ENCODE data around the gene FAM47C. TPM values are rescaled to one million over a fixed set of nuclear protein-coding genes. Genes with fewer than 3 reads are reported as not detected.
"Not testable (repeated sequence)": the region's sequence is repeated elsewhere in the genome, so short reads cannot be mapped to it uniquely, and the experiment has no call there.

The FAM47C gene
- polyA plus RNA-seq (ENCODE audit: insufficient read length in 4 of 4), result not detected

GRCh38 chrX:37008182-37008581 lies at the start of gene FAM47C:
FAM47C (plus strand) TSS chrX:37008366; CDS start chrX:37008411, 45 bp downstream.
- DNase-seq (ENCODE audit: low read depth in 4 of 4, low spot score in 3 of 4), result not testable (repeated sequence)

GRCh38 chrX:36961590-36961989 lies 46.6 kb upstream of the FAM47C start:
- no peak for DNase-seq (ENCODE audit: low read depth in 4 of 4, low spot score in 3 of 4)

- no peak for DNase-seq (ENCODE audit: low read depth in 4 of 4, low spot score in 3 of 4)
Measured at GRCh38 chrX:36963069-36963808, 44.9 kb upstream of the FAM47C start.

DNA sequence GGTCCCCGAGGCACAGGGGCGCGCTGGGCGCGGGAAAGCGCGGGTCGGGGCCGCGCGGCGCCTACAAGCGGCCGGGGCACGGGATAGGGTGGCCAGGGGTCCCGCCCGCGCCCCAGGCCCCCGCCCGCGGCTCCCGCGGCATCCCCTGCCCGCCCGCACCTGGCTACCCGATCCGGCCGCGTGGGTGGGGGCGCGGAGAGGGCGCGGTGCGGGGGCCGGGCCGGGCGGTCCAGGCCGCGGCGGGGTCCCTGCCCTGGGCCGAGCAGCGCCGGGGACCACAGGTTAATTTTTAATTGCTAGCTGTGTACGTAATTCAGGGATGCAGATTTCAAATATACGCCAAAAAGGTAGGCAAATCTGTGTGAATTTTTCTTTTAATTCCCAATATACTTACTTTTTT lies 44.3 kb upstream of the FAM47C start:
- DNase-seq (ENCODE audit: low read depth in 4 of 4, low spot score in 3 of 4), result no peak

- DNase-seq (ENCODE audit: low read depth in 4 of 4, low spot score in 3 of 4), result no peak
Measured at GRCh38 chrX:36973575-36973974, 34.6 kb upstream of the FAM47C start.

DNA sequence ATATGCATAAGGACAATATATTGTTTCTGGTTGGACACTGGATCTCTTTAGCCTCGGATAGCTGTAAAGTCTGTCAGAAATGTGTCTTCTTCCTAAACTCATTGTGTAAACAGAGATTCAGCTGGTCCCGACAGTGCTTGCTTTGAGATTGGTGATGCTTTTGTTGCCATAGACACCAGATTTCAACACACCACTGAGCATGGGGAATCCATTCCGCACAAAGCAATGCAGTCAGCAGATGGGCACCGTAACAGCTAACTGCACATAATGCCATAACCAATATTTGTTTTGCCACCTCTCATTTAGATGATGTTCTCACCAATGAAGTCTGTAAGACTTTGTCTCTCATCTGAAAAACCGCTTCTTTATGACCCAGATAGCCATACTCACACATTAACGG lies 33.3 kb upstream of the FAM47C start:
- no peak for DNase-seq (ENCODE audit: low read depth in 4 of 4, low spot score in 3 of 4)

- DNase-seq (ENCODE audit: low read depth in 4 of 4, low spot score in 3 of 4), result no peak
Measured at GRCh38 chrX:36978886-36979285, 29.3 kb upstream of the FAM47C start.

DNA sequence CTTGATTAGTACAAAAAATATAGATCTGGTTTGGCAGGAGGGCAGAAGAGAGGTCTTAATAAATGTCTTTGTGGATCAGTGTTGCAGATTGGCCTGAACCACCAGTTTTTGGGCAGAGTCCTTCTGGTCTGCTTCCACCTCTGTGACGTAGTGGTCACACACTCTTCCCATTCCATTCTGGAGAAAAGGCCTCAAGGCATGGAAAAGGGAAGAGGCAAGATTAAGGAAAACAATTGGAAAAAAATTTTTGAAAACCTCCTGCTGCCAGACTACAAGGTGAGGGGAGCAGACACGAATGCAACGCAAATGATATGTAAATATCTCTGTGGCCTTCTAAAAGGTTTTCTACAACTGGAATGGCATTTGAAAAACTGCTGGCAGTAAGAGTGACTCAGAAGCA lies 24.3 kb upstream of the FAM47C start:
- no peak for DNase-seq (ENCODE audit: low read depth in 4 of 4, low spot score in 3 of 4)

DNA sequence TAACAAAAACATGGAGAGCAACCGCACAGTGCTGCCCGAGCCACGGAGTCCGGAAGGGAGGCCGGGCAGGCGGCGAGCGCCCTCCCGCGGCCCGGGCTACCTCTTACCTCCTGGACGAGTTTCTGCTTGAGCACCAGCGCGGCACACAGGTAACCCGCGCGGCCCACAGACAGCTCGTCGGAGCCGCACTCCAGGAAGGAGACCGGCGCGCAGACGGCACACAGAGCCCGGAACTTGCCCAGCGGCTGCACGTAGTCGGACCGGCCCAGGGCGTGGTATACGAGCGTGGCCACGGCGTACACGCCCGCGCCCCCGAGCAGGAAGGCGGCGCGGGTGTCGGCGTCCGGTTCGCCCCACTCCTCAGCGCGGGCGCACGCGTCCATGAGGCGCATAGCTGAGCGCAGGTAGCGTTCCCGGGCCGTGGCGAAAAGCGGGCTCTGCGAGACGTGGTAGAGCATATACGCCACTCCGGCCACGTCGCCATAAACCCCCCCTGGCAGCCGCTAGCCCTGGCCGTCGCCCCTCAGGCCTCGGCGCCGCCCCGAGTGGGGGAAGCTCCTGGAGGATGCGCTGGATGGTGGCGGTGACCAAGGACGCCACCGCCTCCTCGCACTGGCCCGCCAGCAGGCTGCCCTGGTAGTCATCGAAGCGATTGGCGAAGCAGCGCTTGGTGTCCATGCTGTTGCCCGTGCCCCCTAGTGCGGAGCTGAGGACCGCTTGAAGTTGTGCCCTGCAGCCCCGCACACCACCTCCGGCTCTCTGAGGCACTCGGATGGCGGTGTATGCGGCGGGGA lies 22.6 kb upstream of the FAM47C start:
- DNase-seq (ENCODE audit: low read depth in 4 of 4, low spot score in 3 of 4), result not testable (repeated sequence)

DNA sequence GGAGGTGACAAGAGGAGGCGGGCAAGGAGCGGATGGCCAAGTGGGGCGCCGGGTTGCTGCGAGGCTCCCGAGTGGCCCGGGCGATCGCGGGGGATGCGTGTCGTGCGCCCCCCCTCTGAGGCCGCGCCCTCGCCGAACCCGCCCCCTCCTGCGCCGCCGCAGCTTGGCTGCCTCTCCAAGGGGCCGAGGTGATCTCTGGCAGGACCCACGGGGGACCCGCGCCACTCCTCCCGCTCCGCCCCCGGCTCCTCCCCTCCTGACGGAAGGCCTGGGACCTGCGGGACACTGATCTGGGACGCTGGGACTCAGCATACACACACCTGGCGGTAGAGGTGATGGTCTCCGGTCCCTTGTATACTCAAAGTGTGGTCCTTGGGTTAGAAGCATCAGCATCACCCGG lies 21.9 kb upstream of the FAM47C start:
- no peak for DNase-seq (ENCODE audit: low read depth in 4 of 4, low spot score in 3 of 4)

GRCh38 chrX:36987212-36987611 lies 21.0 kb upstream of the FAM47C start:
- not testable (repeated sequence) for DNase-seq (ENCODE audit: low read depth in 4 of 4, low spot score in 3 of 4)

- no peak for DNase-seq (ENCODE audit: low read depth in 4 of 4, low spot score in 3 of 4)
Measured at GRCh38 chrX:37000140-37000539, 8.0 kb upstream of the FAM47C start.

- DNase-seq (ENCODE audit: low read depth in 4 of 4, low spot score in 3 of 4), result no peak
Measured at GRCh38 chrX:37010496-37010895, 2.3 kb downstream of the FAM47C start.

GRCh38 chrX:37034260-37034659 lies 26.1 kb downstream of the FAM47C start:
- not testable (repeated sequence) for DNase-seq (ENCODE audit: low read depth in 4 of 4, low spot score in 3 of 4)

GRCh38 chrX:37036674-37037220 lies 28.6 kb downstream of the FAM47C start:
- DNase-seq (ENCODE audit: low read depth in 4 of 4, low spot score in 3 of 4), result not testable (repeated sequence)

GRCh38 chrX:37038814-37039213 lies 30.6 kb downstream of the FAM47C start:
- not testable (repeated sequence) for DNase-seq (ENCODE audit: low read depth in 4 of 4, low spot score in 3 of 4)

DNA sequence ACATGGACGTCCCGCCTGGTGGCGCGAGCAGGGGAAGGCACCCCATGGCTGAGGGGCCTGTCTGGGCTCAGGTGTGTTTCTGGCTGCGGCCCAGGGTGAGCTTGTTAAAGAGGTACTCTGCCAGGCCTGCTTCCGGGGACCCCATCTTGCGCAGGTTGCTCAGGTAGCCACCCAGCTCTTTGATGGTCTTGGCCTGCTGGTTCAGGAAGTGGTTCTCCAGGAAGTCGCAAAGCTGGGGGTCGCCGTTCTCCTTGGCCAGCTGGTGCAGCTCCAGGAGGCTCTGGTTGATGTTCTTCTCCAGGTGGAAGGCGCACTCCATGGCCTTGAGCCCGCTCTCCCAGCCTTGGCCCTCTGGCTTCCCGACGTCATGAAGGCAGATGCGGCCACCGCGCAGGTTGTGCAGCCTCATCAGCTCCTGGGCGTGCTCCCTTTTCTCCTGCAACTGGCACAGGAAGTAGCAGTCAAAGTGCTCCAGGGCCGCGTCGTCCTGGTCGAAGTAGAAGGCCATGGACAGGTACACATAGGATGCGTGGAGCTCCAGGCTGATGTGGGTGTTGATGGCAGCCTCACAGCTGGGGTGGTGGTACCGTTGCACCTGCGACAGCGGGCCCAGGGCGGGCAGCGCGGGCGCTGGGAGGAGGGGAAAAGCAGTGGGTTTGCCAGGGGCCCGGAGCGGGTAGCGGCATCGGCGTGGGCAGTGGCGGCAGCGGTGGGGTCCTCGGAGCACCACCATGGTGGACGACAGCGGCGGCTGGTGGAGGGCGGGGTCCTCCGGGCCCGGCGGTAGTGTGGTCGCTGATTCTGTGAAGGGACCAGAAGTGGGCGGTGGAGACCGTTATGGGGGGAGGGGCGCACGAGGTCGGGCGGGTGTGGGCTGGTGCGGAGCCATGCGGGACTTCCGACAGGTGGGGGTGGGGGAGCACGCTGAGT lies 35.1 kb downstream of the FAM47C start:
- DNase-seq (ENCODE audit: low read depth in 4 of 4, low spot score in 3 of 4), result not testable (repeated sequence)

- no peak for DNase-seq (ENCODE audit: low read depth in 4 of 4, low spot score in 3 of 4)
Measured at GRCh38 chrX:37047776-37048175, 39.6 kb downstream of the FAM47C start.

DNA sequence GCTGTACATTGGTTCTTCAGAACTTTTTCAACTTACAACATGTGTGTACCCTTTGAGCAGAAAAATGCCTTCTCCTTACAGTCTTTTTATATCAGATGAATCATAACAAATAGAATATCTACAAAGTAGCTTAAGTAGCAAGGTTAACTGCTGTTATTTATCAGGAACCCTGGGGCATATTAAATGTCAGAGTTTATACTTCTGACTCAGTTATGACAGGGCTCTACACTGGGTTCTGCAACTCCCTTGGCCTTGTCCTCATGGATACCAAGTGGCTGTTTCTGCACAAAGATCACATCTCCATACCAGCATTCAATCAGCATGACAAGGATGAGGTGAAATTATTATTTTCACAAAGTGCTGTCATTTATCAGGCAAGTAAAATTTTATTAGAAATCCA lies 49.4 kb downstream of the FAM47C start:
- DNase-seq (ENCODE audit: low read depth in 4 of 4, low spot score in 3 of 4), result not testable (repeated sequence)

DNA sequence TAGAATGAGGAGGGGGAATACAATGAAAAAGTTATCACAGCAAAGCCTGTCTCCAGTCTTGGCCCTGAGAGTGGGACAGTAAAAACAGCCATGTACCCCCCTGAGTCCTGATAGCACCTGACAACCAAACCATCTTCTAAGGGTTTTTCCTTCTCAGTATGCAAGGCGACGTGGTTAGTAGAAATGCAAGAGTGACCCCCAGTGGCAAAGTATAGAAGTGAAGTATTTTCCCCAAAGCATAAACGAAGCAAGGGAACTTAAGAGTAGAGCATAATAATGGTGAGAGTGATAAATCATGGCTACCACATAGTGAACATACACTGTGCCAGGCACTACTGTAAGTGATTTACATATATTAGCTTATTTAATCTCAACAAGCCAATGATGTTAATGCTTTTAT lies 52.8 kb downstream of the FAM47C start:
- peak; percentile 2 to 21 (median 11) for DNase-seq (ENCODE audit: low read depth in 4 of 4, low spot score in 3 of 4)
